Central memory CD4-positive, alpha-beta T cell (primary cell): ENCODE measurements around the gene CNTNAP2.

Experiments used
- DNase-seq: peaks from one replicate; pipeline ENCODE4 v3.0.0; 2022

Gene CNTNAP2

DNA sequence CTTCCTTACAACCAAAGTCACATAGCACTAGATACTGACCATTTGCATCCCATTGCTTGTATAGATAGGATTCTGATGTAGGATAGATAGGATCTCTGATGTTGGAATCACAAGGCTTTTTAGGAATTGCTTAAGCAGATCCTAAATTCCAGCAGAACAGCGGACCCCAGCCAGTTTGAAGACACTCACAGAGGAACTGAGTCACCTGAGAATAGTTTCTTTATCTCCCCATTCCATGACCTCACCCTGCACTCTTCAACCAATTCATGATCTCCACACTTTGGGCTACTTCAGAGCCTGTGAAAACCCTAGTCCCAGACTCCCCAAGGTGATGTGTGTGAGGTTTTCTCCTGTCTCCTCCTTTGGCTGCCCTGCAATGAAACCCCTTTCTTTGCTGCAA lies 179.4 kb downstream of the CNTNAP2 start:
- no peak for DNase-seq

DNA sequence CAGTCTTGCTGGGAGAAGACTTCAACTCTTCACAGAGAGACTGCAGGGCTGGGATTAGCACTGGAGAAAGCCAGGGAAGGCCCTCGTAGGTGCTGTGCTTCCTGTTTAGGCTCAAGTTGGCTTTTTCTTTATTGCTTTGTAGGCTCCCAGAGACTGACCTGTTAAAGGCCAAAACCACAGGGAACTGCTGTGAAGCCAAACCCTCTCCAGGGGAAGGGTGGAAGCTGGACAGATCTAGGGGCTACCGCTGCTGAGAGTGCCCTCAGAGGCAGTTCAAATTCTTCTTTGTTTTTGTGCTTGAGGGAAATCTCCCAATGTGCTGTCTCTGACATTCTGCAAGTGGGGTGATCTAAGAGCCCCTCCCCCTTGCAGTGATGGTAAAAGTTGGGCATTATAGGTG lies 198.4 kb downstream of the CNTNAP2 start:
- no peak for DNase-seq

DNA sequence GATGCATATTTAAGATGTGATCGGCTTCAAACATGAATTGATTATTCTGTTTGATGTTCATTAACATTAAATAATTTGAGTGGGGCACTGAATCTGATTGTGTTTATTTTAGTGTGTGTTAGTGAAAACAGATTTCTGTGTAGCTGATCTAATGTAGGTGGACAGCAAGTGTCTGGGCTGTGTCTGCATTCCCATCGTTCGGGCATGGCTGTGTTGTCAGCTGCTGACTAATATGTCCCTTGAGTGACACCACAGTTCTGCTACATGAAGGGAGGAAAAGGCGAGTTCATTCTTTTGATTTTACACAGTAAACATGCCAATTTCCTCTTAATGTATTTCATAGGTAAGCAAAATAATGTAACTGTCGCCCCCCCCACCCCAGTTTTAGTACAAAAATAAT lies 203.0 kb downstream of the CNTNAP2 start:
- no peak for DNase-seq

DNA sequence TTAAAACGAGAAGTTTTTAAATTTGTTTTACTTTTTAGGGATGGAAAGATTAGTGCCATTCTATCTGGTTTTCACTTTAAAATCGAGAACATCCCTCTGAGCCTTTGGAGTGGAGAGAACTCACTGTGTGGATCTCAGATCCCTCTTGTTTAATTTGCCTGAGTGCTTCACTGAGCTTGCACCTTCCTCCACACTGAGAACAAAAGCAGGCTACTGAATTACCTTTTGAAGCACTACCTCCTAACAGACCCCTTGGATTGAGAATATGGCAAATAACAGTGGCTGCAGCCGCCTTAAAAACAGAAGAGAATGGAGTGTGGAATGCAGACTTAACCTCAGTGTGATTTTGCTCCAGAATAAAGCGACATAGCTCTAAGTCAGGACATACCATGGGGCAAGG lies 204.7 kb downstream of the CNTNAP2 start:
- no peak for DNase-seq

DNA sequence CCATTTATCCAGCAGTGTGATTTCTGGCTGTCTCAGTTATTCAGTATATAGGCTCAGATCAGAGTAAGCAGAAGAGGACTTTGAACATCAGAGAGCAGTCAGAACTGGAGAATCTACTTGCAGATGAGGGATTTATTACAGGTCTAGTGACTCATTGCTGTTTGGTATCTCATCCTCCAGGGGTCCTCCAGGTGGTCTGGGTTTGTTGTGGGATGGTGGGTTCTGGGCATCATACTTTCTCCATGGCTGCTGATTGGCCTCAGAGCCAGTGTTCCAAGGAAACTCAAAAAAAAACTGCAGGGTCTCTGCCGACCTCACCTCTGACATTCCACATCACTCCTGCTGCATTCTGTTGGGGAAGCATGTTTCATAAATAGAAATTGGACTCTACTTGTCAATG lies 214.8 kb downstream of the CNTNAP2 start:
- DNase-seq: no peak

DNA sequence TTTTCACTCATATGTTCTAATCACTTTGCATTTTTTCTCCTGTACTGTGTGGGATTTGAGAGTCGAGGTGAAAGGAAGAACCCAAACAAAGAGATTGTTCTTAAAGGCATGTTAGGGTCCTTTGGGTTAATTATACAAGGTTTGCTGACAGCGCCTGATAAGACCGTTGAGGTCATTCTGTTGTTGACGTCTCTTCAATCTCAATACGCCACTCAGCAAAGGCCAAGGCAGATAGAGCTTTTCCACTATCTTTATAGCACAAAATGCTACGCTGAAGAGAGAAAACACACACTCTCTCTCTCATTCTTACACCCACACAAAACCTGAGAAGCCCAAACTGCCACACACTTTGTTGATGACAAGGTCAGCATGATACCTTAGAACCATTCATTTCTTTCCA lies 228.7 kb downstream of the CNTNAP2 start:
- DNase-seq: no peak

DNA sequence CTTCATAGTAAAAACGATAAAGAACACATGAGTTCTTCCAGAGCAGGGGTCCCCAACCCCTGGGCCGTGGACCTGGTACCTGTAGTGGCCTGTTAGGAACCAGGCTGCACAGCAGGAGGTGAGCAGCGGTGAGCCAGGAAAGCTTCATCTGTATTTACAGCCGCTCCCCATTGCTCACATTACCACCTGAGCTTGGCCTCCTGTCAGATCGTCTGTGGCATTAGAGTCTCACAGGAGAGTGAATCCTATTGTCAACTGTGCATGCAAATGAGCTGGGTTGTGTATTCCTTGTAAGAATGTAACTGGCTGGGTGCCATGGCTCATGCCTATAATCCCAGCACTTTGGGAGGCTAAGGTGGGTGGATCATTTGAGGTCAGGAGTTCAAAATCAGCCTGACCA lies 229.5 kb downstream of the CNTNAP2 start:
- no peak for DNase-seq

DNA sequence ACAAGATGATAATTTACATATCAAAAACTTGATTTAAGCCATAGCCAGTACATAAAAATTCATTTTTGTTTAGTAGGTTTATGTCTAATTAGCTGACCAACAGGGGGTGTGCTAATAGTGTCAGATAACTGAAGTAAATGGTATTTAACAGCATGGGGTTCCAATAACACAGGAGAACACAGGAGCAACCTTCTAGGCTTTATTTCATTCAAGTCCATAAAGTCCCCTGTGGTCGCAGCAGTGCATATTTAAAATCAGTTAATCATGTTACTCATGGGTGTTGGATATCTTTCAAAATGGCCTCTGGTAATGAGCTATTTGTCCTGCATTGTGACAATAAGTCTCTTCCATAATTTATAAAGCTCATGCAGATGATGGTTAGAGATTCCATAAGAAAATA lies 238.6 kb downstream of the CNTNAP2 start:
- DNase-seq: no peak

DNA sequence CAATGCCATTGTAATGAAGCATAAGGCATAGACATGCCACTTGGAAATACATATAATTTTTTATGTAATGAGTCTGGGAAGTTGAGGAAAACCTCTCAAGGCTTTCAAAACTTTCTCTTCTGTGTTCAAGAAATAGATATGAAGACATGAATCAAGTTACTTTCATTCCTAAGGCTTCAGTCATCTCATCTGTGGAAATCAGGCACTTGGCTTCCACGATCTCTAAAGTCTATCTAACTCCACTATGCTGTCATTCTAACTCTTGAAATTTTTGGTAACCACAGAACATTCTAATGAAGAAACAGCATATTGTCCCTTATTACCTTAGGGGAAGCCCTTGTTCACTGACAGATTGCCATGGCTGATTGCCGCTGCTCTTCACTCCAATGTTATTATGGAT lies 242.6 kb downstream of the CNTNAP2 start:
- DNase-seq: no peak

DNA sequence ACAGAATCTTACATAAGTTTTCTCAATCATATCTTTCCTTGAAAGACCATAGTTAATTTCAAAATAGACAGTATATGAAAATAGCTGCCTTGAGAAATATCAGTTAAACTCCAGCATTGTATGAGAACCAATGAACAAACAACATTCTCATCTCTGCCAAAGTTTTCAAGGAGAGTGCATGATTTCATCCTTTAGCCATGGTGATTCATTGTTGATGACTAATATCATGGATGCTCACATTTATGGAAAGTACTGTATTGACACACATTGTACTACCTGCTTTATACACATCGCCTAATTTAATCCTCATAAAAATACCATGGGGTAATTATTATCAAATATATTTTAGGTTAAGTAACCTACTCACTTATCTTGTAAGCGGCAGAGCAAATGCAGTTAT lies 250.3 kb downstream of the CNTNAP2 start:
- DNase-seq: no peak

DNA sequence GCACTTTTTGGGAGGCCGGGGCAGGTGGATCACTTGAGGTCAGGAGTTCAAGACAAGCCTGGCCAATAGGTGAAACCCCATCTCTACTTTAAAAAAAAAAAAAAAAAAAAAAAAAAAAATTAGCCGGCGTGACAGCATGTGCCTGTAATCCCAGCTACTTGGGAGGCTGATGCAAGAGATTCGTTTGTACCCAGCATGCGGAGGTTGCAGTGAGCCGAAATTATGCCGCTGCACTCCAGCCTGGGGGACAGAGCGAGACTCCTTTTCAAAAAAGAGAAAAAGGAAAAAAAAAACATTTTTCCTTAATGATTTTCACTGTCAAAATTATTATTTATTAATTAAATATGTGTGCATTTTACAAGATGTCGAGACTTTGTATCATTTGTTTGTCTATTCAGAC lies 253.6 kb downstream of the CNTNAP2 start:
- DNase-seq: no peak

DNA sequence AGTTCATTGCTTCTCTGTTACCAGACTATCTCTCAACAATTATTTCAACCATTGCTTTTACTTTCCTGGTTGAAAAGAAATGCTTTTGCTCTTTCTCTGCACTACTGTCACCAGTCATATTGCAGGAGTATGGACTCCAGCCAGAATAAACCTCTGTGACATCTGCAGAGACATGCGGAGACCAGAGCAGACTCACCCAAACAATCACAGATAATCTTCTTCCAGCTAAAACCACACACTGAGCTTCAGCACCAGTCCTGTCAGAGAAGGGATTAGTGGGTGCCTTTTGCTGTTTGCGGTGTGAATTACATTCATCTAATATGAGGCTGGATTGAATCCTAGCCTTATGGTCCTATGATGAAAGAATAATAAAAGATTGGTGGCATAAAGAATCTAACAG lies 258.6 kb downstream of the CNTNAP2 start:
- no peak for DNase-seq

DNA sequence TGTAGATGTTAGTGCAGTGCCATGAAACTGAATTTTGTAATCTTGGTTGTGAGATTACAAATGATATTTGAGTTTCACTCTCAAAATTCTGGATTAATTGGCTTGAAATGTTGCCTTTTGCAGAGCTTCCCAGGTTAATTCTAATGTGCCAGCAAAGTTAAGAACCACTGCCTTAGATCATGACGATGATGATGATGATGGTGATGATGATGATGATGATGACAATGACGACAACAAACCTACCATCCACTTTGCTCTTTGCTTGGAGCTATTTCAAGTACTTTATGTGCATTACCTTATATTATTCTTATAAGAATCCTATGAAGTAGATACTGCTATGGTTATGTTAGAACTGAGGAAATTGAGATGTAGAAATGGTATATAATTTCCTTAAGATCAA lies 261.6 kb downstream of the CNTNAP2 start:
- no peak for DNase-seq

DNA sequence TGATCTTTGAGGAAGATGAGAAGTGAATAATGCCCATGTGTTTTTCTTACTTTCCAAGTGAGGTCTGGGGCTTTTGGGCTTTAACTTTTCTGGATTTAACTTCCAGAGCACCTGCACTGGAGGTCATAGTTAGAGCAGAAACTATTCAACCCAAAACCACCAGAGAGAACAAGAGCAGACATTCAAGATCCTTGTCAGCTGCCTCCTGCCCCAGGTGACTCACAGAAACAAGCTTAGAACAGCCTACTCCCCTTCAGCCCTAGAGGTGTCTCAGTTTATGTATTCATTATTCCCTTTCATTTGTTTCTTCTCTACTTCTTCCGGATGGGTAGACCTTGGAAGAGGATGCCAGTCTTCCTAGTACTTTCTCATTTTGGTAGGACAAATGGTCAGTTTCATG lies 270.5 kb downstream of the CNTNAP2 start:
- DNase-seq: no peak

DNA sequence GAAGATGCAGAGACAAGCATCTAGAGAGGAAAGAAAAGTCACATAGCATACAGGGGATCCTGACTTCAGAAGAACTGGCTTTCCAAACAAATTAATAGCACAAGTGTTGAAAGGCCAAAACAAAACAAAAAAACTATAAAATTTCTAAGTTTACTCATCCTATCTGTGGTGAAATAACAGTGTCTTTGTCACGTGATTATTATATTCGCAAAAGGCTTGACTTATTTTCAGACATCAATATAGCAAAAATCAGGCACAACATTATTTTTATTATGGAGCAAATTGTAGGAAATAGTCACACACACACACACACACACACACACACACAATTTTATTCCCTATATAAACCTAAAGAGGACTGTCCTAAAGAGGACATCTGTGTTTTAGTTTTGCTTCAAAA lies 272.3 kb downstream of the CNTNAP2 start:
- no peak for DNase-seq

DNA sequence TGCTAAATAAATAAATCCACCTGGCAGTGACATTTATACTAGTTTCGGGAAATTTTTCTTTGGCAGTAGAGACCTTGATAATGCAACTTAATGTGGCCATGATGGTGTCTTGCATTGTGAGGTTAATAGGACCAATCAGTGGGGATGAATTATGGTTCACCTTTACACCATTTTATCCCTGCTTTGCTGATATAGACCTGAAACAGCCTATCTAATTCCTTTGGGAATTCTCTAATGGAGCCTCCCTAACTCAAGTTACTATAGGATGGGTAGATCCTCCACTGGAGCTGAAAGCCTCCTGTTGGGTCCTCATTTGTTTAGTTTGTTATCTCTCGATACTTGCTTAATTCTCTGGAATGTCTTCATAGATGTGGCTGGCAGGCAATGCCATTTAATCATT lies 276.7 kb downstream of the CNTNAP2 start:
- DNase-seq: no peak

DNA sequence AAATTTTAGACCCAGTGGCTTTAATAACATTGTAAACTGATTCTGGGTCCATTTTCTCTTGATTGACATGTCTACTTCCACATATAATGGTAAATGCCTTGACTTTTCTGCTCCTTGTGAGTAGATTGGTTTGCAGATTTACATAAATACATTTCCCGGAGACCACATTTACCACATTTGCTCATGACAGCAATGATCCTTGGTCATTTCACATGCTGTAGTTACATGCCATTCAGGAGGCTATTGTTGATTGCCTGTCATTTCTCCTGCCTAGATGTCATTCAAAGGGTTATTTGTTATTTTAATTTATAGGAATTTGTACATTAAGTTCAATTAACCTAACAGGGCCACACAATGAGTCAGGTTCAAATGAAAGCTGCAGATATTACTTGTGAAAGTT lies 280.5 kb downstream of the CNTNAP2 start:
- DNase-seq: no peak

DNA sequence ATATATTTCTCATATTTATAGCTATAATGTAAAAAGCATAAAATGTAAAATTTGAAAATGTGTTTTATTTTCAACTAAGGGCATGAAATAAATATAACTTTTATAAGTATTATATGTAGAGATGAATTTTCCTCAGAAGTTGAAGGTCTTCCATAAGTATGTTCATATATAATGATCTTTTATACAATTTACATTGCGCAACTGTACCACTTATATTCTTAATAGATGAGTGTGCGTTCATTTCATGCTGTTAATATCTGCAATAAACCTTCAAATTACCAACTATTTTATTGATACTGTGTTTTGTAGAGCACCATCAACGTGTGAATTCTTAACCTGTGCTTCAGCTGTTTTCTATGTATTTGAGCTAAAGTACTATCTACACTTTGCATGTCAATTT lies 285.3 kb downstream of the CNTNAP2 start:
- no peak for DNase-seq

DNA sequence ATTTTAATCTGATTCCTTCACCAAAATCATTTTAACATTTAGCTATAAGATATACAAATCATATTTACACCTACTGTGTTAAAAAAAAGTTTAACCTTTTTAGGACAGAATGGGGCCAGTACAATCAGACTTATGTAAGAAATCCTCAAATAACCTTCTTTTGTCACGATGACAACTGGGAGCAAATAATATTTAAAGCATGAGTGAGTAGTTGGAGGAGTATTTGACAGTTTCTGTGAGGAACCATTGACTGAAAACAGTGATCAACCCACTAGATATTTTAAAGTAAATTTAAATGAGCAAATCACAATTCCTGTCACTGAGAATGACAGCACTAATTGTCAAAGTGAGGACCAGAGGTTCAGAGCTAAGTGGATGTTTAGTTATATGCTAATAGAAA lies 289.1 kb downstream of the CNTNAP2 start:
- no peak for DNase-seq

DNA sequence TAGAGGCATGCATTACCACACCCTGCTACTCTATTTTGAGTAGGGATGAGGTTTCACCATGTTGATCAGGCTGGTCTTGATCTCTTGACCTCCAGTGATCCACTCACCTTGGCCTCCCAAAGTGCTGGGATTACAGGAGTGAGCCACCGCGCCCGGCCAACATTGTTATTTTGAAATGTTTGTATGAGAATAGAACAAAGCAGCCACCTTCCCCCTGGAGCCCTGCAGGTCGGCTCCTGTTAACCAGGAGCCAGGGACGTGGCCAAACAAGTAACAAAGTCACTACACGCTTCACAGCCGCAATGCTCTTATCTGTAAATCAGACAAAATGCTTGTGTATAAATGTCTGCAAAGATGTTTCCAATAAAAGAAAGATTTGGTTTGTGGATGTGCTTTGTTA lies 295.4 kb downstream of the CNTNAP2 start:
- no peak for DNase-seq

DNA sequence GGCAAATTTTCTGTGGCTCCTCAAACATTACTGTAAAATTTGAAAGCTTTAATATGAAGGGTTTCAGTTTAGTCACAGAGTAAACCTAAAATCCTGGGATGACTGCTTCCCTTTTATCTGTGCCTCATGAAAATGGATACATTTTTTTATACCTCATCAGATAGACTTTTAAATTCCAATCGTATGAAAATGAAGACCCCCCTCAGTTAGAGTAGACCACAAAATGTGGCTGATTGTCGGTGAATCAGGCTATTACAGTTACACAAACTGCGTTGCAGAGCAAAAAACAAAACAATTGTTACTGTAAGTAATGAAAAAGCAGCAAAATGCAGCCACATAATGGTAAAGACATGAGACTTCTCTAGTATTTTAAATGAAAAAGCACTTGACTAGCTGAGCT lies 296.2 kb downstream of the CNTNAP2 start:
- DNase-seq: no peak

DNA sequence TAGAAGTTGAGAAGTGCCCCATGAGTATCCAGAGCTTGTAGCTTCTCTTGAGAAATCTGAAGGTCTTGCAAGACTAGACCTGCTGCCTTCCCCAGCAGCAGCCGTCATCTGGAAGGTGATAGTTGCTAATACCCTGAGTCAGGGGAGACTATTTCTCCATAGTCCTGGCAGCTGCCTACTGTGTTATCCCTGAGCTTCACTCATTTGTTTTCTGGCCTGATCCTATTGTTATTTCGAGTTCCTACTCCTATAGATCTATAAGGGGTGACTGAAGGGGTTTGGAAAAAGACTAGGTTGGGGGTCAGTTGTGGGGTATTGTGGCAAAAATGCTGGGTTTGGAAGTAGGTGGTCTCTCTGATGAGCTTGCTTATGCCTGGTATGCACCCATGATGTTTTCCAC lies 297.8 kb downstream of the CNTNAP2 start:
- no peak for DNase-seq

DNA sequence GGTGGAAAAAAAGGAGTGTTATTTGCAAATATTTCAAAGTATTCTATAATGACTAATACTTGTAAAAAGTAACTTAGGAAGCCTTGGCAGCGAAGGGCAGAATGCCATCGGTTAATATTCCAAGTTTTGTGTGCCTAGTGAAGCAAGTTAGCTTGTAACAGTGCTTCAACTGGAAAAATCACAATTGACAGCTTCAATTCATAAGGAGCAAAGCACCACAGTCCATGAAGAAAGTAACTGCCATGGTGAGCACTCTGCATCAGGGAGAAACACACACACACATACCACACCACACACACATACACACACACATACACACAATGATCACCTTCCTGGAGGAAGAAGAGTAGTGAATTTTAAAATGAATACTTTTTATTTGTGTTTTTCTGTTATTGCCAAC lies 298.3 kb downstream of the CNTNAP2 start:
- no peak for DNase-seq

DNA sequence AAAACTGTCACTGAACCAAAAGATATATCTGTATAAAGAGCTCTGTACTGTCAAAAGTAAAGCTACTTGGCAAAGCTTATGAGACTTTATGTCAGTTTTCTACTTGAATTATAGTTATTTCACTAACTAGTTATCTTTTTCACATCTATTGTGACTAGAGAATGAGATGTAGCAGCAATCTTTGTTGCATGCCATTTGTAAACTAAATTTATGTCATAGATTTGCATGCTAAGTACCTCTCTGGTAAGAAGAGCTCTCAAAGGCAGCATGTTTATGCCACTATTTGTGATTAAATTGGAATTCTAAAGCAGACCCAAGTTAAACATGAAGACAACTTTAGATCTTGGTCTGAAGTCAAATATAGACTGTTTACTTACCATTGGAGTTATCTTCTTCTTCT lies 300.6 kb downstream of the CNTNAP2 start:
- DNase-seq: no peak

DNA sequence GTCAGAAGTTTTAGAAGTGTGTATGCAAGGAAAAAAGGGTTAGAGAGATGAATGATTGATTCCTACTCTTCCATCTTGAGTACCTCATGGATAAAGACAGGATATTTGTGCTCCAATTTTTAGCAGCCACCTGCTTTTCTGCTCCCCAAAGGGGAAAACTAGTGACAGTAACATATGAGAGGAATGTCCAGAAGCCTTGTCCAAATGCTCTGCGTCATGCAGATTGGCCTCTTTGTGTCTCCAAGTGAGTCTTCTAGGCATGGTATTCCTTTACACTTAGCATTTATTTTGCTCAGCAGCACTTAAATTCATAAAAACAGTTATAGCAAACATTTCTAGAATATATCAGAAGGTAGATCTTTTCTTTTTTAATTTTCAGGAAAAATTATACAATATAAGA lies 306.8 kb downstream of the CNTNAP2 start:
- DNase-seq: no peak

DNA sequence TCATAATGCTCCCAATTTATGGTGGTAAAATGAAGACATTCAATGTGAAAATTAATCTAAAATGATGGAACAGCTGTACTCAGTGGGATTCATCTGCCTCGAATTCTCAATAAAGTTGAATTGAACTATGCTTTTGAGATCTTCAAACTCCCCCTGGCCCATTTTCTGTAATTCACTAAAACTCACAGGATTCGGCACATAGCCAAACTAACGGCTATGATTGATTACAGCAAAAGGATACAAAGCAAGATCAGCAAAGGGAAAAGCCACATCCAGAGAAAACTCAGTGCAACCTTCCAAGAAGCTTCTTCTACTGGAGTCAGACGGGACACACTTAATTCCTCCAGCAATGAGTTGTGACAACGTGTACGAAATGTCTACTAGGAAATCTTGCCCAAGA lies 307.5 kb downstream of the CNTNAP2 start:
- no peak for DNase-seq
